Chondrocyte (in vitro differentiated cells): Measurements from ENCODE around the gene DPP8. TPM values are rescaled to one million over a fixed set of nuclear protein-coding genes. Genes with fewer than 3 reads are reported as not detected.

Source experiments
- DNase-seq: peaks from one replicate; pipeline ENCODE4 v3.0.0; 2021; ENCODE audit warnings: mixed read lengths, low spot score
- H3K27ac Mint-ChIP-seq: one replicate; pipeline ENCODE4 v1.8.0; 2021; ENCODE audit warnings: mild to moderate bottlenecking, moderate library complexity, mixed read lengths; ENCODE audit not compliant: unreplicated experiment
- H3K27me3 Mint-ChIP-seq: 2 replicates; pipeline ENCODE4 v1.8.0; 2021; ENCODE audit warnings: low read depth, mixed read lengths
- H3K36me3 Mint-ChIP-seq: 2 replicates; pipeline ENCODE4 v1.8.0; 2021; ENCODE audit warnings: low read depth, mixed read lengths
- H3K4me1 Mint-ChIP-seq: 2 replicates; pipeline ENCODE4 v1.8.0; 2021; ENCODE audit warnings: low read depth, mild to moderate bottlenecking, mixed read lengths
- H3K4me3 Mint-ChIP-seq: one replicate; pipeline ENCODE4 v1.8.0; 2021; ENCODE audit warnings: mild to moderate bottlenecking, moderate library complexity, mixed read lengths; ENCODE audit not compliant: unreplicated experiment
- H3K9me3 Mint-ChIP-seq: 2 replicates; pipeline ENCODE4 v1.8.0; 2021; ENCODE audit warnings: low read depth, mixed read lengths
- total RNA-seq: library from RNA; stranded (reverse); gene quantifications from 3 replicates; pipeline ENCODE4 v1.2.1, GENCODE V29; 2021
- TF ChIP-seq, protein P1 (sequence below): fragments of 200-600 bp; sonication (generic); IDR thresholded peaks from 2 replicates; pipeline ENCODE4 v1.5.0; 2021; ENCODE audit warnings: antibody characterized with exemption, mild to moderate bottlenecking, moderate library complexity

DPP8 gene
- total RNA-seq, 1 donor from 2014 or later = 31.3 TPM

DNA sequence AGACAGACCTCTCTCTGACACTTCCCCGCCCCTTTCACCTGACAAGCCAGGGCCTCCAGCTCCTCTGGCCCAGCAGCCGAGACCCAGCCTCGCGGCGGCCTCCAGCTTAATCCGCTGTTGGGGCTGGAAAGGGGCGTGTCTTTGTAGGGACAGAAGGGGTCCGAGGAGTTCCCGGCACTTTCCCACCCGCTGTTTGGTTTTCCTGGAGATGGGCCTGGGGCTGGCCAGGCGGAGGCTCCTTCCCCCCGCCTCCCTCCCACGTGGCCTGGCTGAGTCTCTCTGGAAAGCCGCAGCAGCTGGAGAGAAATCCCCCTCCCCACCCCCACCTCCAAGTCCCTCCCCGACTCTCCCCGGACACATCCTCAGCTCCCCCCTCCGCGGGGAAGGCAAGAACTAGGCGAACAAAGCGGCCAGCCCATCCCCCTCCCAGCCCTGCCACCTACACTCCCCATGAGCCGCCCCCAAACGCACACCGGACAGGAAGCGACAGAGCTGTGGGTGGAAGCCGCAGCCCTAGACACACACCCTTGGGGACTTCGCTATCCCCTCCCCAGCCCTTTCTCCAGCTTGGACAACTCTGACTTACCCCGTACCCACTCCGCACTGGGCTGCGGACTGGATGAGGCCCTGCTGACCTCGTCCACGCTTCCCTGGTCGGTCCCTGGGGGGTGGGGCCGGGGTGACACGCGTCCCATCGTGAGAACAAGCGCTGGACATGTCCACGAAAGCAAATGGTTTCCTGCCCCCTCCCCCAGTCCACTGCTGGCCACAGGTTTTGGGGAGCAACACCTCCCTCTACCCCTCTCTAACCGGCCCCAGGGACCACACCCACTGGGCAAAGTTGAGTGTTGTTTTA, 95.9 kb downstream of the DPP8 start:
- no peaks in the 10 kb centered on the region for H3K9me3 Mint-ChIP-seq
- peaks cover 1% of the 10 kb centered on the region for H3K36me3 Mint-ChIP-seq
- no peaks in the 10 kb centered on the region for H3K27me3 Mint-ChIP-seq
- H3K4me3 Mint-ChIP-seq = peak overlapping the region; percentile 99
- H3K4me1 Mint-ChIP-seq = peaks cover 51% of the 10 kb centered on the region
- peak overlapping the region; percentile 100 for H3K27ac Mint-ChIP-seq
- DNase-seq = peak; percentile 93
- TF ChIP-seq, protein P1, sequence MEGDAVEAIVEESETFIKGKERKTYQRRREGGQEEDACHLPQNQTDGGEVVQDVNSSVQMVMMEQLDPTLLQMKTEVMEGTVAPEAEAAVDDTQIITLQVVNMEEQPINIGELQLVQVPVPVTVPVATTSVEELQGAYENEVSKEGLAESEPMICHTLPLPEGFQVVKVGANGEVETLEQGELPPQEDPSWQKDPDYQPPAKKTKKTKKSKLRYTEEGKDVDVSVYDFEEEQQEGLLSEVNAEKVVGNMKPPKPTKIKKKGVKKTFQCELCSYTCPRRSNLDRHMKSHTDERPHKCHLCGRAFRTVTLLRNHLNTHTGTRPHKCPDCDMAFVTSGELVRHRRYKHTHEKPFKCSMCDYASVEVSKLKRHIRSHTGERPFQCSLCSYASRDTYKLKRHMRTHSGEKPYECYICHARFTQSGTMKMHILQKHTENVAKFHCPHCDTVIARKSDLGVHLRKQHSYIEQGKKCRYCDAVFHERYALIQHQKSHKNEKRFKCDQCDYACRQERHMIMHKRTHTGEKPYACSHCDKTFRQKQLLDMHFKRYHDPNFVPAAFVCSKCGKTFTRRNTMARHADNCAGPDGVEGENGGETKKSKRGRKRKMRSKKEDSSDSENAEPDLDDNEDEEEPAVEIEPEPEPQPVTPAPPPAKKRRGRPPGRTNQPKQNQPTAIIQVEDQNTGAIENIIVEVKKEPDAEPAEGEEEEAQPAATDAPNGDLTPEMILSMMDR = no peak

DNA sequence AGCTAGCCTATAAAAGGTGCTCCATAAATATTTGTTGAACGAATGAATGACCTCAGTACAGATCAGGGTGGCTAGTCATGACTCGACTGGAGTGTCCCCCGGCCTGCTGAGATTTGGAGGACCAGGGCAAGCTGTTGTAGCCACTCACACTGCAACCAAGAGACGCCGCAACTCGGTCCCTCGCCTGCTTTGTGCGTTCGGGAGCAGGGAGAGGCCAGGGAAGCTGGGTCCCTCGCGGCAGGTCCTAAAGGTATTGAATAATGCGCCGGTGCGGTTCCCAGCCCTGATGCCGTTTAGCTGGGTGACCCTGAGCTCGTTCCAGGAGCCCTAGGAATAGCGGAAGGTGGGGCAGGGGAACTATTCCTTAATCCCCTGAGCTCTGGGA, 96.5 kb downstream of the DPP8 start:
- peaks cover 57% of the 10 kb centered on the region for H3K4me1 Mint-ChIP-seq
- H3K27me3 Mint-ChIP-seq = no peaks in the 10 kb centered on the region
- H3K27ac Mint-ChIP-seq = peak overlapping the region; percentile 100
- H3K9me3 Mint-ChIP-seq = no peaks in the 10 kb centered on the region
- peak; percentile 76 for DNase-seq
- TF ChIP-seq, protein P1 = no peak
- H3K36me3 Mint-ChIP-seq = peaks cover 1% of the 10 kb centered on the region
- peak overlapping the region; percentile 99 for H3K4me3 Mint-ChIP-seq

DNA sequence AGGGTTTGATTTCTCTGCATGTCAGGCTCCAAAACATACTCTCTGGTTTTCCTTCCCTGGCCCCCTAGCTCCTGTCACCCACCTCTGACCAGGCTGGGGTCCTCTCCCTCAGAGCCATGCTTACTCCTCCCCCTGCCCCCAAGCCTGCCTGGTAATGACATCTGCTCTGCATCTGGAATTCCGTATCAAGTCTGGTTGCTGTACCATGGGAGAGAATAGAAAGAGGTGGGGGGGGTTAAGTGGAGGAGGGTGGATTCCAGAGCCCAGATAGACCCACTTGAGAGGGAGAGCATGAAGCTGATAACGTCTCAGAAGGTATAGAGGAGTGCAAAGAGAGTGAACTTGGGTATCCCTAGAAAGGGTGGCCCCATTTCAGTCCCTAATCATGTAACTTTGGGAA, 98.9 kb downstream of the DPP8 start:
- Mint-ChIP-seq H3K36me3 (peaks cover 1% of the 10 kb centered on the region), H3K4me3 (no peak overlapping the region), H3K4me1 (peaks cover 81% of the 10 kb centered on the region), H3K27me3 (no peaks in the 10 kb centered on the region), H3K27ac (peak overlapping the region; percentile 27), H3K9me3 (no peaks in the 10 kb centered on the region)
- no peak for DNase-seq
- TF ChIP-seq, protein P1 = no peak

DNA sequence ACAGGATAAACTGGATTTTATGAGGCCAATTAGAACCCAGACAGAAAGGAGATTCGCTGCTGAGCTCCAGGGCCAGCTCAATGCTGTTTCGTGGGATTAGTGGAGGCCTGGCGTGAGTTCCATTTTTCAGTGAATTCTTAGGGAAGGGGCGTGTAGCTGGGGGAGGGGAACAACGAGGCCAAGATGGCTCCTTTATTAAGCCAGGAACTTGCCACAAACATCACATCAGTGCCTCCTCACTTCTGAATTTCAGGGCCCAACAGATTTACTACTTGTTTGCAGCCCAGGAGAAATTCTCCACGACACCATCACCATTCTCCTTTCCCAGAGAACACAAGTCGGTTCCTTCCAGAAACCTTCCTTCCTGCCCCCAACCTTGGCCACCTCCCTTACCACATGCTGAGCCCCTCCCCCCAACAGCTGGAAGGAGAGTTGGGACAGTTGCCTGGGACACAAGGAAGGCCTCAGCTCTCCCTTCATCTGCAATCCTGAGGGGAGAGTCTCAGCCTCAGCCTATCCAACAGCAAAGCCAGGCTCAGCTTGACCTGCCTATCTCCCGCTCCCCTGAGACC, 100.6 kb downstream of the DPP8 start:
- peak; percentile 12 for DNase-seq
- TF ChIP-seq, protein P1 = no peak
- Mint-ChIP-seq H3K4me1 (peaks cover 82% of the 10 kb centered on the region), H3K27ac (peak overlapping the region; percentile 99), H3K36me3 (peaks cover 1% of the 10 kb centered on the region), H3K27me3 (no peaks in the 10 kb centered on the region), H3K4me3 (no peak overlapping the region), H3K9me3 (no peaks in the 10 kb centered on the region)

DNA sequence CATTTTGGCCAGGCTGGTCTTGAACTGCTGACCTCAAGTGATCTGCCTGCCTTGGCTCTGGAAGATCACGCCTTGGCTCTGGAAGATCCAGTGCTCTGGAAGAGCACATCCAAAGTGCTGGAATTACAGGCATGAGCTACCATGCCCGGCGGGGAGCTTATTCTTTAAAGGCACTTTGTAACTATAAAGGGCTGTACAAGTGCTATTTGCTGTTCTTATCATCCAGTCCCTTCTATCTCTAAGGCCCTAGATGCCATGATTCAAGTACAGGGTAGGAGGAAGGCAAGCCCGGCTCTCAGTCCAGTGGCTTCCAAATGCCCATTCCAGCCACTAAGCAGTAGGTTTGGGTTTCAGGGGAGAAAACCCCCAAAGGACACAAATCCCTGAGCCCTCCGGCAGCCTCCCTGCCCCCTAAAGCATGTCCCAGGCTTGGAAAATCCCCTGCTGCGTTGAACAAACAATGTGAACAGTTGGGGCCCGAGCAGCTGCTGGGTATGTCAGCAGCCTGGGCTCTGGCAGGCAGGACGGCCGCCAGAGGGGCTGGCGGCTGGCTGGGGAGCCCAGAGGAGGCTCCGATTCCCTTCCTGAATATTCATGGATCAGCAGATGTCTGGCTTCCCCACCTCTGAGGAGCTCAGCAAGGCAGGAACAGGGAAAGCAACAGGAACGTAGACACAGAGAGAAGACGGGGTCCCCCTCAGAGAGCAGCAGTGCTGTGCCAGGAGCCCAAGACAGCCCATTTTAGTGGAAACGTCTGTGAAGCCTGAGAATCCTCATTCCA, 102.5 kb downstream of the DPP8 start:
- Mint-ChIP-seq H3K4me1 (peaks cover 83% of the 10 kb centered on the region), H3K27me3 (no peaks in the 10 kb centered on the region), H3K27ac (peak overlapping the region; percentile 99), H3K36me3 (peaks cover 5% of the 10 kb centered on the region), H3K9me3 (no peaks in the 10 kb centered on the region), H3K4me3 (peak overlapping the region; percentile 35)
- peak; percentile 77 for DNase-seq
- TF ChIP-seq, protein P1 = peak; percentile 57
